ENCODE measurements around the gene SIL1.

GRCh38 chr5:139051392-139051791 lies 146.8 kb downstream of the SIL1 start:
- TF ChIP-seq CTCF (IDR thresholded peaks at IDR 0.05) (no peak), POLR2AphosphoS5 (IDR thresholded peaks at IDR 0.05) (no peak), POLR2A (IDR thresholded peaks at IDR 0.05) (no peak)
